ENCODE data around the gene ADCY9.
"Not testable (repeated sequence)": the region's sequence is repeated elsewhere in the genome, so short reads cannot be mapped to it uniquely, and the experiment has no call there.

ADCY9 gene

DNA sequence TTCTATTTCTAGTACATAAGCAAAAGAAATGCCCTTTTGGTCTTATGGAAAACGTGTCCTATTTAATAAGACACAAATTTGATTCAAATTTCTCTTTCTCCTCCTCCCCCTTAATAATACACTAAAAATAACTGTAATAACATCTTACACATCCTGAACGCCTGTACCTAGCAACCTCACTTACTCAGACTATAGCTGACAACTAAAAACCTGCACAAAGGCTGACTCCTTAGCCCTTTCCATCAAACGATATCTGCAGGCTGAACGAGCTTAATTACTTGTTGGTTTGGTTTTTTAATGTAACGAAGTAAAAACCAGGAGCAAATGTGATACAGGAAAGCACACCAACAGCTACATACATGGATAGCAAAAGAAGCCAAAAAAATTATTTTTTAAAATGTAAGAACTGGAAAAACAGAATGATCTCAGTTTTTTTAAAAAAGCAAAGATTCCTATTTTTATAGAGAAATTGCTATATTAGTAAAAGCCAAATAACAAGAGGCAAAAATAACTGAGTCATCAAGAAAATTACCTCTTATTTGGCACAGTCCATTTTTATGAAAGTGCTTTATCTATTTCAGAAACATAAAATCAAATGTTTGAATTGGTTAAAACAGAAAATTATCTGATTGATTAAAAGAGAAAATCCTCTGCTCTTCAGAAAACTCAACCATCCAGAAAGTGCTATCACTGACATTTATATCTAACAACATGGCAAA is 23.5 kb downstream of the ADCY9 start:
- ATAC-seq = no peak

DNA sequence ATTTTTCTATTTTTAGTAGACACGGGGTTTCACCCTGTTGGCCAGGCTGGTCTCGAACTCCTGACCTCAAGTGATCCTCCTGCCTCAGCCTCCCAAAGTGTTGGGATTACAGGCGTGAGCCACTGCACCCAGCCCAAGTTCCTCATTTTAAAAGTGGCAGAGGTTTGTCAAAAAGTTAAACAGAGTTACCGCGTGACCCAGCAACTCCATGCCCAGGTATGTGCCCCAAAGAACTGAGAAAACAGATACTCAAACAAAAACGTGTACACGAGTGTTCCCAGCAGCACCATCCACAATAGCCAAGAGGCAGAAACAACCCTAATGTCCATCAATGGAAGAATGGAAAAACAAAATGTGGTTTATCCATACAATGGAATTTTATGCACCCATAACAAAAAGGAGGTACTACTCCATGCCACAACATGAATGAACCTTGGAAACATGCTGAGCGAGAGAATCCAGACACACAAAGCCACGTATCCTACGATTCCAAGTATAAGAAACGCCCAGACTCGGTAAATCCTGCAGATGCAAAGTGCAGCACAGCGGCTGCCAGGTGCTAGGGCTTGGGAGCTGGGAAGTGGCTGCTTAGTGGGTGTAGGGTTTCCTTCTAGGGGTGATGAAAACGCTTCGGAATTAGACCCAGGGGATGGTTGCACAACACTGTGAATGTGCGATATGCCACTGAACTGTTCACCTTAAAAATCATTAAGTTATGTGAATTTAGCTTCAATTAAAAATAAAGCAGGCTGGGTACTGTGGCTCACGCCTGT is 24.8 kb downstream of the ADCY9 start:
- no peak for ATAC-seq

DNA sequence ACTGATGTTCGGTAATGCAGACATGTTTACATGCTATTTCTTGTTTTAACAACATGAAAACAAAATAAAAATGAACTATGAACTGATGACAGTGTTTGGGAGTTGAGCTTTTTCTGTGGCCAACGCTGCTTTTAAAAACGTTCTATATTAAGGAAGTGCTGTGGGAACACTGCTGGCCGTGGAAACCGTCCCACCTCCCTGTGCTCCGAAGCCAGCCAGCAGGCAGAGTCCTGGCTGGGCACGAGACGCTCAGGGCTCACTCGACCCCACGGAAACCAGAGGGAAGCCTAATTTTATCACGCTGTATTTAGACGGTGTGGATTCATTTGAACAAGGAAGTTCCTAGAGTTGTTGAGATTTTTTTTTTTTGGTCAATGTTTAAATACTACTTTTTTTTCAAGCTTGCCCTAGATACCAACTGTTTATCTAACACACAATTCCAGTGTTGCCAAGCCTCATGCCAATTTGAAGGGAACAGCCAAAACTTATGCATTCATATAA is 25.8 kb downstream of the ADCY9 start:
- ATAC-seq = no peak

DNA sequence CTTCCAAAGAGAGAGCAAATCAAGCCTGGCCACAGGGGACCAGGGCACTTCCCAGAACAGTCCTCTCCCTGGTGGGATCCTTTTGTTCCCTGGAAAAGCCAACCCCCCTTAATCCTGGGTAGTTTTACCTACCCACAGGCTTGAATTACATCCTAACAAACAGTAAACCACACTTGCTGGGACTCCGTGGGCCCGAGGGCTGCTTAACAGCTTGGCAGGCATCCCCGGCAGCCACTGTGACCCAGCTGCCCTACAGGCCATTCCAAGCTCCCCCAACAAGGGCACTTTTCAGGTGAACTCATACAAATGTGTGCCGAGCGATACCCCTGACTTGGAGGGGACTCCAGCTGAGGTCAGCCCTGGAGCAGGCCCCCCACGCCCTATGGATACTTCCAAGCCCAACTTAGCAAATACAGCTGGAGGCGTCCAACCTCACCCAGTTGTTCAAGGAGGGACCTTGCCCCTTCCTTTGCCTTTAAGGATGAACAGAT is 26.4 kb downstream of the ADCY9 start:
- no peak for ATAC-seq

DNA sequence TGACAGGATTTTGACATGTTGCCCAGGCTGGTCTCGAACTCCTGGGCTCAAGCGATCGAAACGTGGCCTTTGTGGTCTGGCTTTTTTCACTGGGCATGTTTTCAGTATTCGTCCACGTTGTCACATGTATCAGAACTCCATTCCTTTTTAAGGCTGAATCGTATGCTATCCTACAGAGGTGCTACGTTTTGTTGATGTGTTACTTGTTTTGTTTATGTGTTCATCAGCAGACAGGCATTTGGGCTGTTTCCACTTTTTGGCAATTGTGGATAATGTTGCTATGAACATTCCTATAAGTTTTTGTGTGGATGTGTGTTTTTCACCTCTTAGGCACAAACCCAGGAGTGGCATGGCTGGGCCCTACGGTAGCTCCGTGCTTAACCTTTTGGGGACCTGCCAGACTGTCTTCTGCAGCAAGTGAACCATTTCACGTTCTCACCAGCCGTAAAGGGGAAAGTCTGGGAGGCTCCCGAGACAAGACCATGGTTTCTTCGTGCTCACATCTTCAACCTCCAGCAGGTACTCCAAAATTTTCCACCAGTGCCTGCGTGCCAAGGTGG is 26.9 kb downstream of the ADCY9 start:
- ATAC-seq = no peak

DNA sequence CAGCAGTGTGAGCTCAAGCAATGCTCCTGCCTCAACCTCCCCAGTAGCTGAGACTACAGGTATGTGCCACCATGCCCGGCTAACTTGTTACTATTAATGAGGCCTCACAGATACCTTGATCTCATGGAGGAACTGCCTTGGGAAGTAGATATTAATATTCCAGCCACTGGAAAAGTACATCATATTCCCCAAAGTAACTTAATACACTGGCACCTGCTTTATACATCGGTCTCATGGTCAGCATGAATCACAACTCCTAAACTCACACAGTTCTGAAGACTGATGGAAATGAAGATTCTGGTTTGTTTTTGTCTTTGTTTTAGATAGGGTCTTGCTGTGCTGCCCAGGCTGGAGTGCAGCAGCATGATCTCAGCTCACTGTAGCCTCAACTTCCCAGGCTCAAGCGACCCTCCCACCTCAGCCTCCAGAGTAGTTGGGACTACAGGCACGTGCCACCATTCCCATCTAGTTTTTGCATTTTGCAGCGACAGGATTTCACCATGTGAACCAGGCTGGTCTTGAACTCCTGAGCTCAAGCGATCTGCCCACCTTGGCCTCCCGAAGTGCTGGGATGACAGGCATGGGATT is 28.2 kb downstream of the ADCY9 start:
- no peak for ATAC-seq

DNA sequence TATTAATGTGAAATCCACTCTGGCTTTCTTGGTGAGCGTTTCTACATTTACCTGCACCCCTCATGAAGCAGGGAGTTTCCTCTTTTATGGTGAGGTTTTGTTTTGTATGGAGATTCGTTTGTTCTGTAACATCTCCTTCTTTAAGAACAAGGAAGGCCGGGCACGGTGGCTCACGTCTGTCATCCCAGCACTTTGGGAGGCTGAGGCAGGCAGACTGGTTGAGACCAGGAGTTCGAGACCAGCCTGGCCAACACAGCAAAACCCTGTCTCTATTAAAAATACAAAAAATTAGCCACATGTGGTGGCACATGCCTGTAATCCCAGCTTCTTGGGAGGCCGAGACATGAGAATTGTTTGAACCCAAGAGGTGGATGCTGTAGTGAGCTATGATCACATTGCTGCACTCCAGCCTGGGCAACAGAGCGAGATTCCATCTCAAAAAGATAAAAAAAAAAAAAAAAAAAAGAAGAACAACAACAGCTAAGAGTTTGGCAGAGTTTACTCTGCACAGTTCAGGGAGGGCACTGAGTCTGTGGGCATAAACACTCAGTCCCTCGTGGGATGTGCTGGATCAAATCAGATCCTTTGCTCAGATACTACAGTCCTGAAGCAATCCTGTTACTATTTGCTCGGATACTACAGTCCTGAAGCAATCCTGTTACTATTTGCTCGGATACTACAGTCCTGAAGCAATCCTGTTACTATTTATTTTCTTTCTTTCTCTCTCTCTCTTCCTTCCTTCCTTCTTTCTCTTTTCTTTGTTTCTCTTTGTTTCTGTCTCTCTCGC is 28.9 kb downstream of the ADCY9 start:
- no peak for ATAC-seq

DNA sequence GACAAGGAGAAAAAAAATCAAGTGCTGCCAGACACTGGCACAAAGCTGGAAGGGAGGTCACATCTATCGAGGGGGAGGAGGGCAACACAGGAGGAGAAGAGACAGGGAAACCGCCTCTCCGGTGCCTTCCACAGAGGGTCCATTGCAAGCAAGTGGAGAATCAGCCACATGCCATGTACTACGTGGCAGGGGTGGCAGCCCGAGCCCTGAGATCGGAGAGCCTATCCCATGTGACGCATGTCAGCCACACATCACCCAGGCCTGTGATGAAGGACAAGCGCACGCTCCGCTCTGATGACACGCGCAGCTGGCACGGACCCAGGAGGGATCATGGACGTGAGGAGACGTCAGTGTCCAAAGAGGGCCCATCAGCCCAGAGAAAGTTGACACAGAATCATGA is 30.1 kb downstream of the ADCY9 start:
- no peak for ATAC-seq

DNA sequence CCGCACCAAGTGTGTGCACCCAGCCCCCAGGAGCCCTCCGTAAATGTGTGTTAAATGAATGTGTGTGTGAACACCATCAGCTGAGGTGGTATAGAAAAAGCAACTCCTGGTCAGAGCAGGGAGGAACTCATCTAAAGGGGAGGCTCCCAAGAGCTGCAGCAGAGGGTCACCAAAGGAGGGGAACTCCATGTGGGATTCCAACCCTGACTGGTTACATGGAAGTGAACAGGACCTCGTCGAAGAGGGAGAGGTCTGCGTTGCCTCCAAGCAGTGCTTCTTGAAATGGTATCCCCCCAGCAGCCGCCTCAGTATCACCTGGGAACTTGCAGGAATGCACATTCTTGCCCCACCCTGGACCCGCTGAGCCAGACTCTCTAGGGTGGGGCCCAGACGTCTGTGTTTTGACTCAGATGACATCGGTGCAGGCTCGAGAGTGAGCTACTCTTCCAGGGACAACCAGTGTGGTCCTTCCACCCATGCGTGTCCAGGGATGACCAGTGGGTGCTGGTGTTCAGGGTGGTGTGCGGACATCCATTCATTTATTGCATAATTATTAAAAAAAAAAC is 30.8 kb downstream of the ADCY9 start:
- ATAC-seq = no peak

DNA sequence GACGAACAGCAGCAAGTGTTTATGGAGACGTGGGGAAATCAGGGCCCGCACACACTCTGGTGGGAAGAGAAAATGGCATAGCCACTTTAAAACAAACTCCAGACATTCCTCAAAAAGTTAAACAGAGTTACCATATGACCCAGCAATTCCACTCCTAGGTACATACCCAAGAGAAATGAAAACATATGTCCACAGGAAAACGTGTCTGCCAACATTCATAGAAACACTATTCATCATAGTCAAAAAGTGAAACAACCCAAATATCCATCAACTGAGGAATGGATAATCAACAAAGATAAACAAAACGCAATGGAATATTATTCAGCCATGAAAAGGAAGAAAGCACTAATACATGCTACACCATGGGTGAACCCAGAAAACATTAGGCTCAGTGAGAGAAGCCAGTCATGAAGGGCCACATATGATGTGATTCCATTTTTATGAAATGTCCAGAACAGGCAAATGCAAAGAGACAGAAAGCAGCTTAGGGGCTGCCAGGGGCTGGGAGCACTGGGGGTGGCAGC is 32.8 kb downstream of the ADCY9 start:
- no peak for ATAC-seq

DNA sequence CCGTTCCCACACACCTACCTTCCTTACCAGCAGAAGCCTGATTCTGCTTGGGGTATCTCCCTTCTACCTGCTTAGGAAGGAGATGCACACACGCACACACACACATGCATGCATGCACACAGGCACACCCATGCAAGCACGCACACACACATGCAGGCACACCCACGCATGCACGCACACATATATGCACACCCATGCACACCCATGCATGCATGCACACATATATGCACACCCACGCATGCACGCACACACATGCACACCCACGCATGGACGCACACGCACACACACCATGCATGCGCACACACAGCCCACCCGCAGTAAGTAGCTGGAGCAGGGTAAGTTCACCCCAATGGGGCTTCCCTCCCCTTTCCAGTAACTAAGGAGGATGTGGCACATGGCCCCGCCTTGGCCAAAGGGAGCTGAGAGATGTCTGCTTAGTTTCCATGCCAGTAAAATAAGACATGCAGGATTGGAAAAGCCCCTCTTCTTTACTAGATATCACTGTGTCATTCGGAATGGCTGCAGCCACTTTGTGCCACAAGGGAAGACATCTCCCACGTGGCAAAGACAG is 33.7 kb downstream of the ADCY9 start:
- ATAC-seq = no peak

DNA sequence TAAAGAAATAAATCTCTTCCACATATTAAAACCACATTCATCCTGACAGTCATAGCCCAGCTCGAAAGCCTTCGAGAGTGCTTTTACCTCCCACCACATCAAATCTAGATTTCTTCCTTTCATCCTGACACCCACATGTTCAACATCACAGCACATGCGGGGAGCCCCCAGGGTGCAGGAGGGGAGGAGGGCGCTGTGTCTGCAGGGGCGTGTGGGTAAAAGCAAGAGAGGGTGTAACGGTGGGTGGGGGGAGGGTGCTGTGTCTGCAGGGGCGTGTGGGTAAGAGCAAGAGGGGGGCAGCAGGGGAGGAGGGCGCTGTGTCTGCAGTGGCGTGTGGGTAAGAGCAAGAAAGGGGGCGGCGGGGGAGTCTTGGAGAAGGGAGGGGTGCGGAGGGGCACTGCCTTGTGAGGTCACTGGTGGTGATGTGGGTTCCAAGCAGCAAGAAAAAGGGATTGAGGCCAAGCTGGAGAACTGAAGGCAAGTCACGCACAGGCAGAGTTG is 34.7 kb downstream of the ADCY9 start:
- no peak for ATAC-seq

DNA sequence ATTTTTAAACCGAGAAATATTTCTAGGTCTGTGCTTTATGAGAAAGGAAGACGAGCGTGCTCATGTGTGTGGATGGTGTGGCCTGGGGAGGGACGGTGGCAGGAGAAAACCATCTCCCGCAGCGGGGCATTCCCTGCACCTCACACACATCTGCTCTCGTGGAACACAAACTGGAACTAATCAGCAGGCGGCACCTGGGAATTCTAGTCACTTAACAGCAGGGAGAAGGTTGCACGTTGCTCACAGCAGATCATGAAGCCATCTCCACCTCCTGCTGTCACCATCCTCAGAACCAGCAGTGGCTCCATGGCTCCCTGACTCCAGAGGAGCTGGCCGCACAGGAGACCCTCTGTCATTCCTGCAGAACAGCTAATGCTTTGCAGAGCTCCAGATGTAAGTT is 35.2 kb downstream of the ADCY9 start:
- ATAC-seq = no peak

DNA sequence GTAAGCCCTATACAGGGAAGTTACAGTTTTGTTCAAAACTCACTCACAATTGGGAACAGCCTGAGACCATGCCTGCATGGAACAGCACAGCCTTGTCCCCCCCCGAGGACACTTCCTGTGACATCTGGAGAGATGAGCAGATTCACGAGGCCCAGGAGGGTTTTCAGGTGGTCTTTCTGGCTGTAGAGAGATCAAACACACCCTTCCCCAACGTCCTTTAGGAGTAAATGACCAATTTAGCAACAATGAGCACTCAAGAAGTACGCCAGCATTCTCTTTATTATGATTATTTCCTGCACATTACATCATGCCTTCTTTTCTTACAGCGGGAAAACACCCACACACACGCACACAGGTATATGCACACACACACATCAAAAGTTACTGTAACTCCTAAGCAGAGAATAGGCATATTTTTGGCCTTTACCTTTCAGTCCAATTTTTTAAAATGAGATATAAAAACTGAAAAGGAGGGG is 39.0 kb downstream of the ADCY9 start:
- no peak for ATAC-seq

DNA sequence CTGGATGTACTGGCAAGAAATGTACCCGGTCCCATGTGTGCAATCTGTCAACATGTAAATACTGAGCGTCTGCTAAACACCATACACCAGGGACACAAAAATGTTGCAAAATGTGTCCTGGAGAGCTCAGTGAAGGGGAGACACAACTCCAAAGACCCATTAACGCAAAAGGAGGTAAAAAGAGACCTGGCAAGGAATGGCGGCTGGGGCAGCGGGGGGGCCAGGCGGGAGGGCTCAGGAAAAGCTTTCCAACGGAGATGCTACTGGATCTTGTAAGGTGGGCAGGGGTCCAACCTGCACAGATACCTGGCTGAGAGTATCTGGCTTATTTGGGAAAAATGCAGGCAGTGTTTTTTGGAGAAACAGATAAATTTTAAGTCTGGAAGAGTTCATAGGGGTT is 40.7 kb downstream of the ADCY9 start:
- no peak for ATAC-seq

DNA sequence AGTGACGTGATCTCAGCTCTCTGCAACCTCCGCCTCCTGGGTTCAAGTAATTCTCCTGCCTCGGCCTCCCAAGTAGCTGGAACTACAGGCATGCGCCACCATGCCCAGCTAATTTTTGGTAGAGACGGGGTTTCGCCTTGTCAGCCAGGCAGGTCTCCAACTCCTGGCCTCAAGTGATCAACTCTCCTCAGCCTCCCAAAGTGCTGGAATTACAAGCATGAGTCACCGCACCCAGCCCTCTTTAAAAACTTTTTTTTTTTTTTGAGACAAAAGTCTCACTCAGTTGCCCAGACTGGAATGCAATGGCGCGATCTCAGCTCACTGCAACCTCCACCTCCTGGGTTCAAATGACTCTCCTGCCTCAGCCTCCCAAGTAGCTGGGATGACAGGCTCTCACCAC is 43.1 kb downstream of the ADCY9 start:
- not testable (repeated sequence) for ATAC-seq

DNA sequence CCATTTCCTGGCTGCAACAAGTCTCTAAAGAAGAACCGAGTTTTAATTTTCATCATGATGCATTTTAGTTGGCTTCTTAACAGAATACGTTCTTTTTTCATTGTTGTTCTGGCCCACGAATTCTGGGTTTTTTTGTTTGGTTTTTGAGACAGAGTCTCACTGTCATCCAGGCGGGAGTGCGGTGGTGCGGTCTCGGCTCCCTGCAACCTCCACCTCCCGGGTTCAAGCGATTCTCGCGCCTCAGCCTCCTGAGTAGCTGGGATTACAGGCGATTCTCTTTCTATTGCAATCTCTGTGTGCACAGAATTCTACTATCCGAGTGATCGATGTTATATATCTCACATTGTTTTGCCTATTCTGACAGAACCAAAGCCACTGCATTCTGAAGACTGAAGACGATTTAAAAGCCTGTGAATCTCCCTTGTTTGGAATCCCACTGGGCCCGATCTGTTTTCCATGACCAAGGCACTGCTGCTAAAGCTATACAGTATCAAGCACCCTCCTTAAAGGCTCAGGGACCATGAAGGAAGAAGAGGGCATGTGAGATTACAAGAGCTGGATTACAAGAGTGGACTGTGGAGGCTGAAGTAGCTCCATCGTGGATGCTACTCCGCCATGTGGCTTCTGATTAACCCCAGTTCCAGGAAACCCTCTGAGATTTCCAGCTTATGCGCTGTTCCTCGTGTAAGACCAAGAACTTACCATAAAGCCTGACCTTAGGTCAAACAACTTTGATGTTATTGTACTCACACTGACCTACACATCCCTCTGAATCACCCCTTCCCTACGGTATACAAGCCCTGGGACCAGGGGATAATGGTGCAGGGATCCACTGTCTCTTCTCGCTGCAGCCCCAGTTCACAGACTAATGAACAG is 44.3 kb downstream of the ADCY9 start:
- no peak for ATAC-seq

DNA sequence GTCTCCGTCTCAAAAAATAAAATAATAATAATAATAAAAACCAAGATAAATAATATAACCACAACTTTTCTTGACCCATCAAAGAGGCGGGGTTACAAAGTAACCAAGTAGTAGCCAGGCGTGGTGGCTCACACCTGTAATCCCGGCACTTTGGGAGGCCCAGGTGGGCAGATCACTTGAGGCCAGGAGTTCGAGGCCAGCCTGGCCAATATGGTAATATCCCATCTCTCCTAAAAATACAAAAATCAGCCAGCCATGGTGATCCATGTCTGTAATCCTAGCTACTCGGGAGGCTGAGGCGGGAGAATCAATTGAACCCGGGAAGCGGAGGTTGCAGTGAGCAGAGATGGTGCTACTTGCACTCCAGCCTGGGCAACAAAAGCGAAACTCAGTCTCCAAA is 45.3 kb downstream of the ADCY9 start:
- ATAC-seq = no peak

DNA sequence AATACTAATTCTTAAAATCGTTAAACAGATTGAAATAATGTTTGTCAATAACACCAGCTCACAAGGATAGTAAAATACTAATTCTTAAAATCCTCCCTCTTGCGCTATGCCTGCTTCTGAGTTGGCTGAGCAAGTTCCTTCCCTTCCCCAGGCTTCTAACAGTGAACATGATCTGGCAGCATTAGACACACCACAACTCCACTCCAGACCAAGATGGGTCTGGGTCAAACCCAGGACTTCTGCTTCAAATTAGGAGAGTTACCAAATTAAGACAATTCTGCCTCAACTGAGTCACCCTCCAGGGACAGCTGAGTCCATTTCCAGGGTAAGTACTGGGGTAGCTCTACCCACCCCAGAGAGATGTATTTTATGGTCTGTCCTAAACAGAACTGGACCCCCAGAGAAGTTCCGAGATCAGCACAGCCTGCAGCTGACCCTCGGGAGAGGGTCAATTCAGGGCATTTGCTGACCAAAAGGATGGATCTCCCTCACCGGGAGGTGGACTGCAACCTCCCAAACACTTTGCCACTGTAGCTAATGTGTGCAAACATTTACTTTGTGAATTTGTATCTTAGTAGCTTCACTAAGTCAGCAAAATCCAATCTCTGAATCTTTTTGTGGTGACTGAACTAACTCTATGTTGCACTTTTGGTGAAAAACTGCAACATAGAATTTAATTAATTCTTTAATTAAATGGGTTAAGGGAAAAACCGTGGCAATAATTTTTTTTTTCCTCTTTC is 48.8 kb downstream of the ADCY9 start:
- ATAC-seq = no peak

Data from activated CD4-positive, CD25-positive, alpha-beta regulatory T cell treated with anti-CD3 and anti-CD28 coated beads, Interleukin-2, amount 50 U/mL, for 24 hours (primary cell).